AG09309 (cell line): ENCODE measurements around the gene DYNC1H1.

Experiments
- DNase-seq: peaks from one replicate; pipeline ENCODE4 v3.0.0-alpha.2; 2010; ENCODE audit warnings: low read depth
- H3K4me3 ChIP-seq: 2 replicates; pipeline ENCODE4 v1.5.1; 2011; ENCODE audit warnings: mild to moderate bottlenecking, low read depth, low read length, moderate library complexity; ENCODE audit not compliant: control insufficient read depth
- CTCF ChIP-seq: IDR thresholded peaks from 2 replicates; pipeline ENCODE4 v1.5.1; 2011; ENCODE audit warnings: mild to moderate bottlenecking, low read depth, low read length, inconsistent platforms; ENCODE audit not compliant: insufficient read depth, control insufficient read depth; ENCODE audit errors: missing control alignments

DYNC1H1 gene

GRCh38 chr14:101963052-101963451 is 1.3 kb upstream of the DYNC1H1 start:
- no peak for TF ChIP-seq CTCF
- H3K4me3 ChIP-seq: no peak overlapping the region
- DNase-seq: no peak

- no peak for TF ChIP-seq CTCF
- no peak for DNase-seq
- H3K4me3 ChIP-seq: no peak overlapping the region; the same call in 1 of the 2 replicates
Measured at GRCh38 chr14:101963656-101964296, 597 bp upstream of the DYNC1H1 start.

- TF ChIP-seq CTCF: no peak
- no peak for DNase-seq
- peak overlapping the region; percentile 65 for H3K4me3 ChIP-seq
Measured at GRCh38 chr14:101965181-101965544, 790 bp downstream of the DYNC1H1 start.

- no peak for DNase-seq
- no peak for TF ChIP-seq CTCF
- H3K4me3 ChIP-seq: peak overlapping the region; percentile 65
Measured at GRCh38 chr14:101965770-101966722, 1.7 kb downstream of the DYNC1H1 start.

GRCh38 chr14:101966742-101967141 is 2.4 kb downstream of the DYNC1H1 start:
- TF ChIP-seq CTCF: no peak
- no peak overlapping the region; the same call in 1 of the 2 replicates for H3K4me3 ChIP-seq
- no peak for DNase-seq

- TF ChIP-seq CTCF: no peak
- no peak for DNase-seq
- H3K4me3 ChIP-seq: no peak overlapping the region
Measured at GRCh38 chr14:101968186-101968585, 3.8 kb downstream of the DYNC1H1 start.
